Liver (tissue), 3 donors: ENCODE results near the gene PPIA.

Experiments used
- CTCF ChIP-seq: fragments of 150-350 bp; IDR thresholded peaks from 2 replicates; pipeline ENCODE4 v1.5.1; 2017; ENCODE audit warnings: improper control_type of control experiment, low read depth, low read length; ENCODE audit not compliant: missing input control
- EGR1 ChIP-seq, 2 donors: IDR thresholded peaks; 2 replicates each; pipeline ENCODE4 v1.6.1; 2016 to 2018; ENCODE audit warnings: antibody characterized with exemption in 2 of 2, low read depth in 2 of 2
- RAD21 ChIP-seq, 2 donors: IDR thresholded peaks; 2 replicates each; pipeline ENCODE4 v1.6.1; 2016; ENCODE audit warnings: antibody characterized with exemption in 2 of 2, mild to moderate bottlenecking in 2 of 2
- TAF1 ChIP-seq: conservative IDR thresholded peaks from 2 replicates; pipeline ENCODE4 v1.6.1; 2016; ENCODE audit warnings: antibody characterized with exemption, mild to moderate bottlenecking
- YY1 ChIP-seq: IDR thresholded peaks from 2 replicates; pipeline ENCODE4 v1.6.1; 2016; ENCODE audit warnings: antibody characterized with exemption, mild to moderate bottlenecking
- TF ChIP-seq, protein P1 (sequence below): IDR thresholded peaks from 2 replicates; pipeline ENCODE4 v1.6.1; 2016; ENCODE audit warnings: antibody characterized with exemption
- TF ChIP-seq, protein P2 (sequence below): IDR thresholded peaks from 2 replicates; pipeline ENCODE4 v1.6.1; 2016; ENCODE audit warnings: antibody characterized with exemption
- donor health status: healthy.
- donor health status: healthy.

DNA sequence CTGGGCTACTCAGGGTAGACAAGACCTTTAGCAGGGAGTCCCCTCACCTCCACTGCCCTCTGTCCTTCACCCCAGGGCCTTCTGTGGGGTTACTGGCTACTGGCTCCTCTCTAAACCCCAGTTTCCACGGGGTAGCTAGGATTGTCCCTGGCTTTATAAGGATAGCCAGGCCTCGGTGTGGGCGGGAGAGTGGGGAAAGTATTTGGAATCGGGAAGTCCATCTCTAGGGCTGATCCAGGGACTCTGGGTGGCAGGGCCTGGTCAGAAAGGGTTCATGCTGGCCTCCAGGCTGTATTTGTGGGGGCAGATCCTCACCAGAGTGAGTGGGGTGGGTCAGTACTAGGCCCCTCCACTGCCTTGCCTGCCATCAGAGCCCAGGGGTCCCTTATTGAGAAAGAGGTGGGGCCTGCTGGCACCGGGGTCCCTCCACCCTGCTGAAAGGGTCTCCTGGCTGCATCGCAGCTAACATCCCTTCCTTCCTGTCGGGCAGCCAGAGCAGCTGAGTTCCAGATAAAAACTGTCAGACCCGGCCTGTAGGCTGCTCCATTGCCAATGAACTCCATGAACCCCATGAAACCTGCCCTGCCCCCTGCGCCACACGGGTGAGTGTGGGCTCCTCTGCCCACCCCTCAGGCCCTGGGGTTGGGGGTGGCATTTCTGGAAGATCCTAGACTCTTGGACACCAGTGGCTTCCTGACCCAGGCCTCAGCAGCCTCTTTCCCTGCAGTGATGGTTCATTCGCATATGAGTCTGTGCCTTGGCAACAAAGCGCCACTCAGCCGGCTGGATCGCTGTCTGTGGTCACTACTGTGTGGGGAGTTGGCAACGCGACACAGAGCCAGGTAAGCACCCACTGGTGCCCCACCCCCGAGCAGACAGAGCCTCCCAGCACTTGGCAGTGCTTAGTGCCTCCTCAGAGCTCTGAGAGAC, 40.5 kb upstream of the PPIA start:
- TF ChIP-seq TAF1: no peak
- no peak for TF ChIP-seq CTCF
- TF ChIP-seq, protein P1, sequence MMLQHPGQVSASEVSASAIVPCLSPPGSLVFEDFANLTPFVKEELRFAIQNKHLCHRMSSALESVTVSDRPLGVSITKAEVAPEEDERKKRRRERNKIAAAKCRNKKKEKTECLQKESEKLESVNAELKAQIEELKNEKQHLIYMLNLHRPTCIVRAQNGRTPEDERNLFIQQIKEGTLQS: no peak
- TF ChIP-seq, protein P2, sequence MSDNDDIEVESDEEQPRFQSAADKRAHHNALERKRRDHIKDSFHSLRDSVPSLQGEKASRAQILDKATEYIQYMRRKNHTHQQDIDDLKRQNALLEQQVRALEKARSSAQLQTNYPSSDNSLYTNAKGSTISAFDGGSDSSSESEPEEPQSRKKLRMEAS: no peak
- no peak for TF ChIP-seq RAD21 (IDR thresholded peaks at IDR 0.05)
- no peak for TF ChIP-seq YY1
- no peak for TF ChIP-seq EGR1 (IDR thresholded peaks at IDR 0.05; ENCODE audit: low read depth in 2 of 2)
